Trophoblast cell (in vitro differentiated cells and primary cell): ENCODE data around the gene FOXF1.

ENCODE experiments used
- DNase-seq, 2 donors: peaks; one replicate each; pipeline ENCODE4 v3.0.0-alpha.2; 2016
- H2AFZ ChIP-seq: 2 replicates; pipeline ENCODE4 v1.6.1; 2013; ENCODE audit warnings: low read length, moderate library complexity, mild to moderate bottlenecking; ENCODE audit not compliant: insufficient read depth, poor library complexity
- H2AK5ac ChIP-seq: 2 replicates; pipeline ENCODE4 v1.6.1; 2013; ENCODE audit warnings: mild to moderate bottlenecking, low read length
- H2BK120ac ChIP-seq: 2 replicates; pipeline ENCODE4 v1.6.1; 2013; ENCODE audit warnings: low read length, mild to moderate bottlenecking, moderate library complexity; ENCODE audit not compliant: insufficient read depth, poor library complexity
- H2BK12ac ChIP-seq: 2 replicates; pipeline ENCODE4 v1.6.1; 2013; ENCODE audit warnings: mild to moderate bottlenecking, low read length, moderate library complexity
- H2BK5ac ChIP-seq: 2 replicates; pipeline ENCODE4 v1.6.1; 2013; ENCODE audit warnings: low read length, low read depth, moderate library complexity, mild to moderate bottlenecking; ENCODE audit not compliant: poor library complexity
- H3K14ac ChIP-seq: 2 replicates; pipeline ENCODE4 v1.6.1; 2013; ENCODE audit warnings: mild to moderate bottlenecking, low read length
- H3K18ac ChIP-seq: 2 replicates; pipeline ENCODE4 v1.6.1; 2013; ENCODE audit warnings: mild to moderate bottlenecking, low read length
- H3K23ac ChIP-seq: 2 replicates; pipeline ENCODE4 v1.6.1; 2013; ENCODE audit warnings: low read length
- H3K27ac ChIP-seq: 2 replicates; pipeline ENCODE4 v1.5.1; 2013; ENCODE audit warnings: low read depth, mild to moderate bottlenecking, inconsistent platforms, low read length, moderate library complexity
- H3K27me3 ChIP-seq: 2 replicates; pipeline ENCODE4 v1.6.1; 2013; ENCODE audit warnings: inconsistent platforms, mild to moderate bottlenecking, low read length, moderate library complexity; ENCODE audit not compliant: insufficient read depth
- H3K36me3 ChIP-seq, 2 experiments: 1 replicate in 1 of 2; 2 replicates in 1 of 2; pipeline ENCODE4 v1.6.1; 2013; ENCODE audit warnings: low read length in 2 of 2, mild to moderate bottlenecking in 2 of 2, moderate library complexity in 1 of 2; ENCODE audit not compliant: insufficient read depth in 2 of 2, control insufficient read depth in 1 of 2
- H3K4ac ChIP-seq: 2 replicates; pipeline ENCODE4 v1.6.1; 2013; ENCODE audit warnings: low read depth, mild to moderate bottlenecking, low read length, moderate library complexity
- H3K4me1 ChIP-seq, 2 experiments: 1 replicate in 1 of 2; 2 replicates in 1 of 2; pipeline ENCODE4 v1.6.1; 2013; ENCODE audit warnings: low read length in 2 of 2, mild to moderate bottlenecking in 2 of 2, moderate library complexity in 1 of 2; ENCODE audit not compliant: insufficient read depth in 2 of 2, control insufficient read depth in 1 of 2
- H3K4me2 ChIP-seq: 2 replicates; pipeline ENCODE4 v1.6.1; 2013; ENCODE audit warnings: inconsistent platforms, mild to moderate bottlenecking, low read length, moderate library complexity
- H3K4me3 ChIP-seq: 2 replicates; pipeline ENCODE4 v1.5.1; 2013; ENCODE audit warnings: mild to moderate bottlenecking, low read depth, low read length, inconsistent platforms
- H3K79me1 ChIP-seq: one replicate; pipeline ENCODE4 v1.6.1; 2013; ENCODE audit warnings: low read length
- H3K79me2 ChIP-seq: 2 replicates; pipeline ENCODE4 v1.6.1; 2013; ENCODE audit warnings: low read length, mild to moderate bottlenecking; ENCODE audit not compliant: control insufficient read depth, insufficient read depth, poor library complexity
- H3K9ac ChIP-seq: 2 replicates; pipeline ENCODE4 v1.6.1; 2013; ENCODE audit warnings: mild to moderate bottlenecking, low read length
- H3K9me3 ChIP-seq: 2 replicates; pipeline ENCODE4 v1.6.1; 2013; ENCODE audit warnings: low read depth, mild to moderate bottlenecking, control low read depth, inconsistent platforms, low read length; ENCODE audit not compliant: insufficient read depth
- H4K12ac ChIP-seq: 2 replicates; pipeline ENCODE4 v1.6.1; 2013; ENCODE audit warnings: low read depth, mild to moderate bottlenecking, low read length, moderate library complexity
- H4K8ac ChIP-seq: 2 replicates; pipeline ENCODE4 v1.6.1; 2013; ENCODE audit warnings: low read depth, mild to moderate bottlenecking, low read length, moderate library complexity
- H4K91ac ChIP-seq: one replicate; pipeline ENCODE4 v1.6.1; 2013; ENCODE audit warnings: low read depth, mild to moderate bottlenecking, low read length, moderate library complexity
- WGBS: extraction: QIAGEN DNeasy Blood & Tissue Kit; methylation state at CpG from one replicate; pipeline ENCODE4 v1.1.7; 2013; ENCODE audit warnings: missing lambda C conversion rate; ENCODE audit not compliant: insufficient read length, insufficient coverage; ENCODE audit errors: extremely low coverage; 5-methylcytosine and 5-hydroxymethylcytosine counted together

The FOXF1 gene

GRCh38 chr16:86508947-86509758, 1.2 kb upstream of the FOXF1 start:
- no peak overlapping the region for H3K9ac ChIP-seq
- no peak overlapping the region for H2BK12ac ChIP-seq
- no peak overlapping the region for H3K14ac ChIP-seq
- no peak overlapping the region for H4K91ac ChIP-seq
- H3K27me3 ChIP-seq, result peaks cover 96% of the 10 kb centered on the region
- WGBS, result no CpG with 5 or more reads among the region's 79 CpGs
- H3K4ac ChIP-seq, result no peak overlapping the region
- H2BK120ac ChIP-seq, result no peak overlapping the region
- peaks cover 3 to 13% of the 10 kb centered on the region in 2 experiments for H3K4me1 ChIP-seq
- H3K23ac ChIP-seq, result peak overlapping the region; percentile 99
- no peaks in the 10 kb centered on the region for H3K79me2 ChIP-seq
- peak in 1 of 2 donors; percentile 36 for DNase-seq
- H3K27ac ChIP-seq, result no peak overlapping the region
- H4K8ac ChIP-seq, result no peak overlapping the region
- H4K12ac ChIP-seq, result no peak overlapping the region
- peak overlapping the region; percentile 60 for H3K4me3 ChIP-seq
- H3K18ac ChIP-seq, result no peak overlapping the region
- H2AK5ac ChIP-seq, result no peak overlapping the region
- H2BK5ac ChIP-seq, result no peak overlapping the region
- no peaks in the 10 kb centered on the region for H3K79me1 ChIP-seq
- no peak overlapping the region for H2AFZ ChIP-seq
- H3K9me3 ChIP-seq, result peaks cover 15% of the 10 kb centered on the region
- peak overlapping the region; percentile 68 for H3K4me2 ChIP-seq
- H3K36me3 ChIP-seq, result no peaks in the 10 kb centered on the region

- Histone ChIP-seq H3K23ac (no peak overlapping the region), H3K4ac (no peak overlapping the region), H4K91ac (no peak overlapping the region), H2BK5ac (no peak overlapping the region), H3K79me1 (no peaks in the 10 kb centered on the region), H3K36me3 (no peaks in the 10 kb centered on the region), H3K9ac (no peak overlapping the region), H3K9me3 (peaks cover 12% of the 10 kb centered on the region), H2BK120ac (no peak overlapping the region), H3K18ac (no peak overlapping the region), H3K4me1 (peaks cover 3 to 13% of the 10 kb centered on the region in 2 experiments), H3K27me3 (peaks cover 90% of the 10 kb centered on the region), H3K4me2 (peak overlapping the region; percentile 68), H3K4me3 (peak overlapping the region; percentile 27), H3K27ac (no peak overlapping the region), H4K12ac (no peak overlapping the region), H4K8ac (no peak overlapping the region), H2AFZ (no peak overlapping the region), H3K79me2 (no peaks in the 10 kb centered on the region), H3K14ac (no peak overlapping the region), H2BK12ac (no peak overlapping the region), H2AK5ac (no peak overlapping the region)
- DNase-seq, result no peak
- WGBS, result no CpG with 5 or more reads among the region's 84 CpGs
Measured at GRCh38 chr16:86509759-86510464, 415 bp upstream of the FOXF1 start.

- H3K27me3 ChIP-seq, result peaks cover 90% of the 10 kb centered on the region
- no peak overlapping the region for H2AFZ ChIP-seq
- no peak overlapping the region for H3K23ac ChIP-seq
- H3K36me3 ChIP-seq, result no peaks in the 10 kb centered on the region
- peaks cover 12% of the 10 kb centered on the region for H3K9me3 ChIP-seq
- no peak overlapping the region for H4K8ac ChIP-seq
- H3K18ac ChIP-seq, result no peak overlapping the region
- no peak overlapping the region for H2BK12ac ChIP-seq
- peaks cover 7 to 16% of the 10 kb centered on the region in 2 experiments for H3K4me1 ChIP-seq
- no peak overlapping the region for H2AK5ac ChIP-seq
- no peak overlapping the region for H2BK120ac ChIP-seq
- no peaks in the 10 kb centered on the region for H3K79me1 ChIP-seq
- H2BK5ac ChIP-seq, result no peak overlapping the region
- H4K12ac ChIP-seq, result no peak overlapping the region
- H4K91ac ChIP-seq, result no peak overlapping the region
- no peak overlapping the region for H3K14ac ChIP-seq
- no peak overlapping the region for H3K4me3 ChIP-seq
- WGBS, result no CpG with 5 or more reads among the region's 44 CpGs
- H3K4me2 ChIP-seq, result no peak overlapping the region
- no peak for DNase-seq
- no peak overlapping the region for H3K4ac ChIP-seq
- no peak overlapping the region for H3K27ac ChIP-seq
- no peaks in the 10 kb centered on the region for H3K79me2 ChIP-seq
- H3K9ac ChIP-seq, result no peak overlapping the region
Measured at GRCh38 chr16:86511317-86512161, 1.2 kb downstream of the FOXF1 start.

- no peak overlapping the region for H3K23ac ChIP-seq
- H3K27me3 ChIP-seq, result peaks cover 89% of the 10 kb centered on the region
- peaks cover 7 to 19% of the 10 kb centered on the region in 2 experiments for H3K4me1 ChIP-seq
- no peak overlapping the region for H3K27ac ChIP-seq
- H4K12ac ChIP-seq, result no peak overlapping the region
- no peak overlapping the region for H2BK120ac ChIP-seq
- H2BK12ac ChIP-seq, result no peak overlapping the region
- no peaks in the 10 kb centered on the region for H3K36me3 ChIP-seq
- peaks cover 12% of the 10 kb centered on the region for H3K9me3 ChIP-seq
- no peak overlapping the region for H2BK5ac ChIP-seq
- no peak overlapping the region for H3K18ac ChIP-seq
- no peak overlapping the region for H3K4ac ChIP-seq
- no peak overlapping the region for H2AK5ac ChIP-seq
- WGBS, result no CpG with 5 or more reads among the region's 24 CpGs
- H3K9ac ChIP-seq, result no peak overlapping the region
- no peaks in the 10 kb centered on the region for H3K79me2 ChIP-seq
- H4K8ac ChIP-seq, result no peak overlapping the region
- H2AFZ ChIP-seq, result no peak overlapping the region
- H3K4me2 ChIP-seq, result no peak overlapping the region
- H4K91ac ChIP-seq, result no peak overlapping the region
- H3K14ac ChIP-seq, result no peak overlapping the region
- DNase-seq, result no peak
- no peaks in the 10 kb centered on the region for H3K79me1 ChIP-seq
- H3K4me3 ChIP-seq, result no peak overlapping the region
Measured at GRCh38 chr16:86512301-86512859, 2.1 kb downstream of the FOXF1 start.
